HEK293 (cell line): ENCODE data around the gene LPO.

Source experiments
- GLI4 ChIP-seq: fragments of 450-650 bp; formaldehyde crosslinking; IDR thresholded peaks from 2 replicates; pipeline ENCODE4 v1.5.1; 2016; ENCODE audit warnings: missing biosample characterization, missing genetic modification characterization
- ZBTB20 ChIP-seq: fragments of 450-650 bp; formaldehyde crosslinking; IDR thresholded peaks from 2 replicates; pipeline ENCODE4 v1.5.1; 2016; ENCODE audit warnings: missing biosample characterization, missing genetic modification characterization
- ZBTB7A ChIP-seq: fragments of 450-650 bp; formaldehyde crosslinking; IDR thresholded peaks from 2 replicates; pipeline ENCODE4 v1.5.1; 2016; ENCODE audit warnings: low read depth, missing biosample characterization, missing genetic modification characterization
- ZNF416 ChIP-seq: fragments of 450-650 bp; formaldehyde crosslinking; IDR thresholded peaks from 2 replicates; pipeline ENCODE4 v1.5.1; 2016; ENCODE audit warnings: missing biosample characterization, missing genetic modification characterization
- TF ChIP-seq, protein P1 (sequence below): fragments of 450-650 bp; formaldehyde crosslinking; IDR thresholded peaks from 2 replicates; pipeline ENCODE4 v1.5.1; 2016; ENCODE audit warnings: missing biosample characterization, missing genetic modification characterization
- TF ChIP-seq, protein P2 (sequence below): fragments of 450-650 bp; formaldehyde crosslinking; IDR thresholded peaks from 2 replicates; pipeline ENCODE4 v1.5.1; 2016; ENCODE audit warnings: missing biosample characterization, missing genetic modification characterization

DNA sequence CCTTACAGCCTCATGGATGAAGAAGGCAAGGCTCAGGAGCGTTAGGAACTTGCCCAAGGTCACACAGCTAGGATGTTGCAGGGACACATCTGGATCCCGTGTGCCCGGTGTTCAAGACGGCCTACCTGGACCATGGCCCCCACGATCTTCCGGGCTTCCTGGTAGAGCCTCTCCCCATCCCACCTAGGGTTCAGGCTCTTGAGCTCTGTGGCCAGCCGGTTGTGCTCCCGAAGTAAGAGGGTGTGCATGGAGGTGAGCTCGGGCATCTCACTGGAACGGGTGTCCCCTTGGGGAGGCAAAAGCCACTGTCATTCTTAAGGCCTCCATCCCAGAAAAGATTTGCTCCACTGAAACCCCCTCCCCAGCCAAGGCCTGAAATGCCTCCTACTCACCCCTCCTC is 37.0 kb downstream of the LPO start:
- TF ChIP-seq ZNF416 (tag by site-specific recombination) (no peak), GLI4 (tag by site-specific recombination) (no peak), ZBTB20 (tag by site-specific recombination) (no peak), ZBTB7A (tag by site-specific recombination) (no peak)
- TF ChIP-seq, protein P1, sequence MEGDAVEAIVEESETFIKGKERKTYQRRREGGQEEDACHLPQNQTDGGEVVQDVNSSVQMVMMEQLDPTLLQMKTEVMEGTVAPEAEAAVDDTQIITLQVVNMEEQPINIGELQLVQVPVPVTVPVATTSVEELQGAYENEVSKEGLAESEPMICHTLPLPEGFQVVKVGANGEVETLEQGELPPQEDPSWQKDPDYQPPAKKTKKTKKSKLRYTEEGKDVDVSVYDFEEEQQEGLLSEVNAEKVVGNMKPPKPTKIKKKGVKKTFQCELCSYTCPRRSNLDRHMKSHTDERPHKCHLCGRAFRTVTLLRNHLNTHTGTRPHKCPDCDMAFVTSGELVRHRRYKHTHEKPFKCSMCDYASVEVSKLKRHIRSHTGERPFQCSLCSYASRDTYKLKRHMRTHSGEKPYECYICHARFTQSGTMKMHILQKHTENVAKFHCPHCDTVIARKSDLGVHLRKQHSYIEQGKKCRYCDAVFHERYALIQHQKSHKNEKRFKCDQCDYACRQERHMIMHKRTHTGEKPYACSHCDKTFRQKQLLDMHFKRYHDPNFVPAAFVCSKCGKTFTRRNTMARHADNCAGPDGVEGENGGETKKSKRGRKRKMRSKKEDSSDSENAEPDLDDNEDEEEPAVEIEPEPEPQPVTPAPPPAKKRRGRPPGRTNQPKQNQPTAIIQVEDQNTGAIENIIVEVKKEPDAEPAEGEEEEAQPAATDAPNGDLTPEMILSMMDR (tag by site-specific recombination) = no peak
- TF ChIP-seq, protein P2, sequence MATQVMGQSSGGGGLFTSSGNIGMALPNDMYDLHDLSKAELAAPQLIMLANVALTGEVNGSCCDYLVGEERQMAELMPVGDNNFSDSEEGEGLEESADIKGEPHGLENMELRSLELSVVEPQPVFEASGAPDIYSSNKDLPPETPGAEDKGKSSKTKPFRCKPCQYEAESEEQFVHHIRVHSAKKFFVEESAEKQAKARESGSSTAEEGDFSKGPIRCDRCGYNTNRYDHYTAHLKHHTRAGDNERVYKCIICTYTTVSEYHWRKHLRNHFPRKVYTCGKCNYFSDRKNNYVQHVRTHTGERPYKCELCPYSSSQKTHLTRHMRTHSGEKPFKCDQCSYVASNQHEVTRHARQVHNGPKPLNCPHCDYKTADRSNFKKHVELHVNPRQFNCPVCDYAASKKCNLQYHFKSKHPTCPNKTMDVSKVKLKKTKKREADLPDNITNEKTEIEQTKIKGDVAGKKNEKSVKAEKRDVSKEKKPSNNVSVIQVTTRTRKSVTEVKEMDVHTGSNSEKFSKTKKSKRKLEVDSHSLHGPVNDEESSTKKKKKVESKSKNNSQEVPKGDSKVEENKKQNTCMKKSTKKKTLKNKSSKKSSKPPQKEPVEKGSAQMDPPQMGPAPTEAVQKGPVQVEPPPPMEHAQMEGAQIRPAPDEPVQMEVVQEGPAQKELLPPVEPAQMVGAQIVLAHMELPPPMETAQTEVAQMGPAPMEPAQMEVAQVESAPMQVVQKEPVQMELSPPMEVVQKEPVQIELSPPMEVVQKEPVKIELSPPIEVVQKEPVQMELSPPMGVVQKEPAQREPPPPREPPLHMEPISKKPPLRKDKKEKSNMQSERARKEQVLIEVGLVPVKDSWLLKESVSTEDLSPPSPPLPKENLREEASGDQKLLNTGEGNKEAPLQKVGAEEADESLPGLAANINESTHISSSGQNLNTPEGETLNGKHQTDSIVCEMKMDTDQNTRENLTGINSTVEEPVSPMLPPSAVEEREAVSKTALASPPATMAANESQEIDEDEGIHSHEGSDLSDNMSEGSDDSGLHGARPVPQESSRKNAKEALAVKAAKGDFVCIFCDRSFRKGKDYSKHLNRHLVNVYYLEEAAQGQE (tag by site-specific recombination) = no peak
